Right cardiac atrium (tissue), 5 donors: ENCODE data around the gene PCBP3. TPM values are rescaled to one million over a fixed set of nuclear protein-coding genes. Genes with fewer than 3 reads are reported as not detected.
"Not testable (repeated sequence)": the region's sequence is repeated elsewhere in the genome, so short reads cannot be mapped to it uniquely, and the experiment has no call there.

Experiments used
- ATAC-seq, 2 donors: fragments of 200-7000 bp; cut with Tn5 transposase; one replicate each; pipeline versions ENCODE4 v1.8.0 to v1.9.1; 2020; ENCODE audit warnings: moderate library complexity in 2 of 2, mild to moderate bottlenecking in 1 of 2
- DNase-seq, 3 donors: peaks; one replicate each; pipeline ENCODE4 v3.0.0-alpha.2; 2020
- H3K27ac ChIP-seq: one replicate; pipeline ENCODE4 v1.5.1; 2013; ENCODE audit warnings: mild to moderate bottlenecking, low read length, control low read depth, moderate library complexity
- H3K27me3 ChIP-seq: one replicate; pipeline ENCODE4 v1.6.1; 2013; ENCODE audit not compliant: control insufficient read depth, insufficient read depth
- H3K4me1 ChIP-seq: one replicate; pipeline ENCODE4 v1.6.1; 2013; ENCODE audit warnings: low read length; ENCODE audit not compliant: control insufficient read depth, insufficient read depth
- H3K4me3 ChIP-seq: one replicate; pipeline ENCODE4 v1.5.1; 2013; ENCODE audit warnings: low read length, control low read depth
- H3K9me3 ChIP-seq: one replicate; pipeline ENCODE4 v1.6.1; 2013; ENCODE audit warnings: low read length; ENCODE audit not compliant: control insufficient read depth
- WGBS: extraction: QIAGEN DNeasy Blood & Tissue Kit; methylation state at CpG from one replicate; pipeline ENCODE4 v1.1.7; 2013; 5-methylcytosine and 5-hydroxymethylcytosine counted together
- intact Hi-C, 4 donors: fragments of 100-400 bp; cut with DNase I; formaldehyde crosslinking; loops; one replicate each; pipeline versions ENCODE4 v1.11.0 to v1.14.0; 2022 to 2023
- polyA plus RNA-seq: library from polyadenylated mRNA; stranded (reverse); fragments of 200-250 nt; gene quantifications from one replicate; pipeline ENCODE4 v1.2.3, GENCODE V29; 2013
- total RNA-seq, 4 donors: library from RNA; stranded (reverse); fragmentation: NEBNext Ultra II Directional; extraction: Animal tissue kit (Norgen Biotek cat#: 25700); gene quantifications; one replicate each; pipeline ENCODE4 v1.2.1, GENCODE V29; 2021
- donor health status: healthy with polysubstance abuse.
- donor health status: DM: no; HTN: yes; CAD: no.
- donor health status: DM: no; HTN: no; CAD: no.
- donor health status: DM: no; HTN: yes; CAD: no; lungs with severe emphysema.
- donor health status: DM: yes; HTN: yes; CAD: no.

The PCBP3 gene
- total and polyA plus RNA-seq, 5 donors = 1.2 to 4.9 (median 3.4) TPM

GRCh38 chr21:45952527-45952926 is 309.0 kb downstream of the PCBP3 start:
- H3K27me3 ChIP-seq, H3K27ac ChIP-seq, ATAC-seq, intact Hi-C loops, DNase-seq, H3K4me3 ChIP-seq, H3K9me3 ChIP-seq, H3K4me1 ChIP-seq: not testable (repeated sequence)
- WGBS = 85% methylated on average over 10 of the region's 10 CpGs

GRCh38 chr21:45952974-45953373 is 309.4 kb downstream of the PCBP3 start:
- ATAC-seq = peak in 1 of 2 donors; percentile 11
- Histone ChIP-seq H3K4me1 (peaks cover 2% of the 10 kb centered on the region), H3K27ac (no peak overlapping the region), H3K27me3 (no peaks in the 10 kb centered on the region), H3K9me3 (no peaks in the 10 kb centered on the region), H3K4me3 (no peak overlapping the region)
- WGBS = 42% methylated on average over 11 of the region's 11 CpGs
- DNase-seq = peak in 1 of 3 donors; percentile 45
- intact Hi-C loops = no loop called here

GRCh38 chr21:45954261-45954660 is 310.7 kb downstream of the PCBP3 start:
- H3K27me3 ChIP-seq = no peaks in the 10 kb centered on the region
- DNase-seq (peak in 1 of 3 donors; percentile 73), ATAC-seq (peak; percentile 42 to 44)
- H3K4me1 ChIP-seq = peaks cover 2% of the 10 kb centered on the region
- peak overlapping the region; percentile 68 for H3K27ac ChIP-seq
- WGBS = 29% methylated on average over 12 of the region's 12 CpGs
- no peak overlapping the region for H3K4me3 ChIP-seq
- intact Hi-C loops = no loop called here
- no peaks in the 10 kb centered on the region for H3K9me3 ChIP-seq

- no peak for DNase-seq
- H3K27me3 ChIP-seq = no peaks in the 10 kb centered on the region
- WGBS = 91% methylated on average over 6 of the region's 6 CpGs
- H3K27ac ChIP-seq = no peak overlapping the region
- intact Hi-C loops = no loop called here
- no peak overlapping the region for H3K4me3 ChIP-seq
- H3K4me1 ChIP-seq = peaks cover 2% of the 10 kb centered on the region
- no peak for ATAC-seq
- H3K9me3 ChIP-seq = no peaks in the 10 kb centered on the region
Observed at GRCh38 chr21:45954921-45955320, 311.4 kb downstream of the PCBP3 start.

- DNase-seq (no peak), ATAC-seq (no peak)
- Histone ChIP-seq H3K4me1 (peaks cover 2% of the 10 kb centered on the region), H3K4me3 (no peak overlapping the region), H3K9me3 (no peaks in the 10 kb centered on the region), H3K27me3 (no peaks in the 10 kb centered on the region), H3K27ac (peak overlapping the region; percentile 59)
- intact Hi-C loops = no loop called here
- 78% methylated on average over 4 of the region's 4 CpGs for WGBS
Observed at GRCh38 chr21:45957551-45957950, 314.0 kb downstream of the PCBP3 start.

- ATAC-seq (peak; percentile 83 to 87), DNase-seq (peak; percentile 78 to 88 (median 80))
- no peaks in the 10 kb centered on the region for H3K27me3 ChIP-seq
- 30% methylated on average over 7 of the region's 7 CpGs for WGBS
- no peak overlapping the region for H3K4me3 ChIP-seq
- intact Hi-C loops = no loop called here
- H3K27ac ChIP-seq = no peak overlapping the region
- H3K4me1 ChIP-seq = peaks cover 2% of the 10 kb centered on the region
- no peaks in the 10 kb centered on the region for H3K9me3 ChIP-seq
Observed at GRCh38 chr21:45957981-45958600, 314.6 kb downstream of the PCBP3 start.

- no peak for DNase-seq
- no peaks in the 10 kb centered on the region for H3K27me3 ChIP-seq
- no peak for ATAC-seq
- peak overlapping the region; percentile 50 for H3K27ac ChIP-seq
- 69% methylated on average over 5 of the region's 5 CpGs for WGBS
- H3K9me3 ChIP-seq = no peaks in the 10 kb centered on the region
- no peak overlapping the region for H3K4me3 ChIP-seq
- intact Hi-C loops = no loop called here
- peaks cover 2% of the 10 kb centered on the region for H3K4me1 ChIP-seq
Observed at GRCh38 chr21:45959182-45959581, 315.7 kb downstream of the PCBP3 start.

- H3K27ac ChIP-seq = no peak overlapping the region
- peaks cover 2% of the 10 kb centered on the region for H3K4me1 ChIP-seq
- ATAC-seq (no peak), DNase-seq (peak in 1 of 3 donors; percentile 51)
- no peaks in the 10 kb centered on the region for H3K27me3 ChIP-seq
- H3K9me3 ChIP-seq = no peaks in the 10 kb centered on the region
- WGBS = 89% methylated on average over 11 of the region's 11 CpGs
- intact Hi-C loops = no loop called here
- H3K4me3 ChIP-seq = no peak overlapping the region
Observed at GRCh38 chr21:45959779-45960390, 316.4 kb downstream of the PCBP3 start.

GRCh38 chr21:45961408-45961807 is 317.9 kb downstream of the PCBP3 start:
- H3K27me3 ChIP-seq, DNase-seq, H3K9me3 ChIP-seq, intact Hi-C loops, ATAC-seq, H3K4me3 ChIP-seq, H3K4me1 ChIP-seq, H3K27ac ChIP-seq: not testable (repeated sequence)
- 74% methylated on average over 2 of the region's 2 CpGs for WGBS

- Histone ChIP-seq H3K9me3 (no peaks in the 10 kb centered on the region), H3K27ac (no peak overlapping the region), H3K27me3 (no peaks in the 10 kb centered on the region), H3K4me1 (peaks cover under 1% of the 10 kb centered on the region), H3K4me3 (no peak overlapping the region)
- intact Hi-C loops = no loop called here
- ATAC-seq (peak; percentile 24 to 34), DNase-seq (peak in 2 of 3 donors; percentile 63 to 79)
- WGBS = 62% methylated on average over 4 of the region's 4 CpGs
Observed at GRCh38 chr21:45962531-45963231, 319.2 kb downstream of the PCBP3 start.

- DNase-seq = no peak
- intact Hi-C loops = no loop called here
- WGBS = 54% methylated on average over 3 of the region's 3 CpGs
- no peak overlapping the region for H3K27ac ChIP-seq
- H3K27me3 ChIP-seq = no peaks in the 10 kb centered on the region
- no peak overlapping the region for H3K4me3 ChIP-seq
- H3K4me1 ChIP-seq = no peaks in the 10 kb centered on the region
- H3K9me3 ChIP-seq = no peaks in the 10 kb centered on the region
- peak; percentile 25 to 27 for ATAC-seq
Observed at GRCh38 chr21:45963232-45963570, 319.7 kb downstream of the PCBP3 start.
